Progenitor cell of endocrine pancreas (in vitro differentiated cells): ENCODE data around the gene SHISAL1. TPM values are rescaled to one million over a fixed set of nuclear protein-coding genes. Genes with fewer than 3 reads are reported as not detected.

ENCODE experiments used
- DNase-seq: peaks from one replicate; pipeline ENCODE4 v3.0.0; 2021; ENCODE audit warnings: low spot score; ENCODE audit not compliant: unreplicated experiment
- H3K27ac Mint-ChIP-seq: 2 replicates; pipeline ENCODE4 v1.8.0; 2021; ENCODE audit warnings: mild to moderate bottlenecking, moderate library complexity, mixed read lengths
- H3K27me3 Mint-ChIP-seq: 2 replicates; pipeline ENCODE4 v1.8.0; 2021; ENCODE audit warnings: mixed read lengths
- H3K36me3 Mint-ChIP-seq: 2 replicates; pipeline ENCODE4 v1.8.0; 2022; ENCODE audit warnings: mixed read lengths; ENCODE audit not compliant: insufficient read depth
- H3K4me1 Mint-ChIP-seq: 2 replicates; pipeline ENCODE4 v1.8.0; 2021; ENCODE audit warnings: low read depth, mixed read lengths
- H3K4me3 Mint-ChIP-seq: 2 replicates; pipeline ENCODE4 v1.8.0; 2021; ENCODE audit warnings: low read depth, mild to moderate bottlenecking, moderate library complexity, mixed read lengths
- H3K9me3 Mint-ChIP-seq: 2 replicates; pipeline ENCODE4 v1.8.0; 2021; ENCODE audit warnings: low read depth, mixed read lengths
- CTCF ChIP-seq: fragments of 200-600 bp; sonication (generic); IDR thresholded peaks from one replicate; pipeline ENCODE4 v1.5.0; 2021; ENCODE audit warnings: antibody characterized with exemption, mild to moderate bottlenecking; ENCODE audit not compliant: unreplicated experiment
- total RNA-seq: library from RNA; stranded (reverse); gene quantifications from 2 replicates; pipeline ENCODE4 v1.2.1, GENCODE V29; 2021

SHISAL1 gene
- total RNA-seq, 1 donor from 2014 or later = 0.46 TPM

GRCh38 chr22:44269757-44270555, 42.8 kb downstream of the SHISAL1 start:
- Mint-ChIP-seq H3K27ac (no peak overlapping the region), H3K4me3 (no peak overlapping the region), H3K27me3 (peaks cover 19% of the 10 kb centered on the region), H3K9me3 (no peaks in the 10 kb centered on the region), H3K36me3 (no peaks in the 10 kb centered on the region), H3K4me1 (peaks cover 12% of the 10 kb centered on the region)
- no peak for DNase-seq
- TF ChIP-seq CTCF = no peak

- no peak overlapping the region for H3K4me3 Mint-ChIP-seq
- TF ChIP-seq CTCF = no peak
- H3K4me1 Mint-ChIP-seq = peaks cover 12% of the 10 kb centered on the region
- H3K27ac Mint-ChIP-seq = no peak overlapping the region
- H3K36me3 Mint-ChIP-seq = no peaks in the 10 kb centered on the region
- peaks cover 19% of the 10 kb centered on the region for H3K27me3 Mint-ChIP-seq
- no peaks in the 10 kb centered on the region for H3K9me3 Mint-ChIP-seq
- DNase-seq = no peak
Measured at GRCh38 chr22:44269117-44269498, 43.6 kb downstream of the SHISAL1 start.

- Mint-ChIP-seq H3K4me1 (peaks cover 10% of the 10 kb centered on the region), H3K27ac (no peak overlapping the region), H3K9me3 (no peaks in the 10 kb centered on the region), H3K36me3 (no peaks in the 10 kb centered on the region), H3K4me3 (no peak overlapping the region), H3K27me3 (peaks cover 22% of the 10 kb centered on the region)
- no peak for TF ChIP-seq CTCF
- no peak for DNase-seq
Measured at GRCh38 chr22:44268431-44269116, 44.2 kb downstream of the SHISAL1 start.

GRCh38 chr22:44267856-44268255, 44.9 kb downstream of the SHISAL1 start:
- peak overlapping the region; percentile 48 for H3K27ac Mint-ChIP-seq

More at GRCh38 chr22:44267856-44268255, 44.9 kb downstream of the SHISAL1 start:
- DNase-seq = no peak
- H3K4me1 Mint-ChIP-seq = peaks cover 3% of the 10 kb centered on the region
- no peaks in the 10 kb centered on the region for H3K9me3 Mint-ChIP-seq
- H3K27me3 Mint-ChIP-seq = peaks cover 26% of the 10 kb centered on the region
- no peaks in the 10 kb centered on the region for H3K36me3 Mint-ChIP-seq
- no peak overlapping the region for H3K4me3 Mint-ChIP-seq
- TF ChIP-seq CTCF = no peak
